Fibroblast of skin of left quadriceps (primary cell): Measurements from ENCODE around the gene MS4A6A.

Experiments
- DNase-seq, 2 experiments: peaks; one replicate each; pipeline ENCODE4 v3.0.0-alpha.2; 2013; ENCODE audit warnings: low read depth in 2 of 2

Gene MS4A6A

DNA sequence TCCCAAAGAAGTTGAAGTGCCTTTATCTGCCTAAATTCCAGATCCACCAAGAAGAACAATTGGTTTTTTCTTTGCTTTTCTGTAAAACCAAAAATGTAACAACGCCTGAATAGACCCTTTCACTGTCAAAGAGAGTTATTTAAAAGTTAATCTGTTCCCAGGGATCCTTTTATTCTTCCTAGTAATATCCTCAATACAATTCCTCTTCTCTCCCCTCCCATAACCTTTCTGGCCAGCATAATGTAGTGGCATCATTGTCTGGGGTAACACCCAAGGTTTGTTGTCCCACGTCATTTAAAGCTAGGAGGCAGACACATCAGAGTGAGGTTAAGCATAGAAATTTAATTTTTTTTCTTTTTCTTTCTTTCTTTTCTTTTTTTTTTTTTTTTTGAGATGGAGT is 54.5 kb downstream of the MS4A6A start:
- DNase-seq = no peak

DNA sequence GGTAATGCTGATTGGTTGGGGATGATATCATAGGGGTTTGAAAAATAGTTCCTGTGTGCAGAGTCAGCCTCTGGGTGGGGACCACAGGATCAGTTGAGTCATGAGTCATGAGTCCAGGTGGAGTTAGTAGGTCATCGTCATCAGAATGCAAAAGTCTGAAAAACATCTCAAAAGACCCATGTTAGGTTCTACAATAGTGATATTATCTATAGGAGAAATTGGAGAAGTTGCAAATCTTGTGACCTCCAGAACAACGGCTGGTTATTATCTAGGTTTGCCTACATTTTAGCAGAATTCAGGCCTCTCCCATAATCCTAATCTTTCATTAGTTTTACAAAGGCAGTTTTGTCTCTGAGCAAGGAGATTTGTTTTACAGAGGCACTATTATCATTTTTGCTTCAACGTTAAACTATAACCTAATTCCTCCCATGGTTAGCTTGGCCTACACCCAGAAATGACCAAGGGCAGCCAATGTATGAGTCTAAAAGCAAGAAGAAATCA is 55.5 kb downstream of the MS4A6A start:
- DNase-seq = no peak

DNA sequence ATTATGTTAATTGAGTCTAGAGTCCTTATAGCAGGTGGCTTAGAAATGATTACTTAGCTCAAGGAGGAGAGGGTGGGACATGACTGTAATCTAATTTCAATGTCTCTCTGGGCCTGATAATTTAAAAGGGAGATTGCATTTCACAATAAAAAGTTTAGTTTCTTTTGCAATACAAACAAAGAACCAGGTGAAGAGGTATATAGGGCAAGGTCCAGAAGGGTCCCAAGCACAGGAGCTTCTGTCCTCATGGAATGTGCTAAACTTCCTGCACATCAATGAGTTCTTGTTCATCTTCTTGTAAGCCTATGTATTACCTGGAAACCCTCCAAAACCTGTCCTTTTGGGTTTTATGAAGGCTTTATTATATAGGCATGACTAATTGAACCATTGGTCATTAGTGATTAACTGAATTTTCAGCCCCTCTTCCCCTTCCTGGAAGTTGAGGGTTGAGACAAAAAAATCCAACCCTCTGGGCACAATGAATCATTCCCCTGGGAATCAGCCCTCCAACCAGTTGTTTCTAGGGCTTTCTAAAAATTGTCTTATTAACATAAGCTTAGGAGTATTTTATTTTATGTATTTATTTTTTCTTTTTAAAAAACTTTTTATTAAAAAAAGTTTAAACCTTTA is 56.8 kb downstream of the MS4A6A start:
- no peak for DNase-seq

DNA sequence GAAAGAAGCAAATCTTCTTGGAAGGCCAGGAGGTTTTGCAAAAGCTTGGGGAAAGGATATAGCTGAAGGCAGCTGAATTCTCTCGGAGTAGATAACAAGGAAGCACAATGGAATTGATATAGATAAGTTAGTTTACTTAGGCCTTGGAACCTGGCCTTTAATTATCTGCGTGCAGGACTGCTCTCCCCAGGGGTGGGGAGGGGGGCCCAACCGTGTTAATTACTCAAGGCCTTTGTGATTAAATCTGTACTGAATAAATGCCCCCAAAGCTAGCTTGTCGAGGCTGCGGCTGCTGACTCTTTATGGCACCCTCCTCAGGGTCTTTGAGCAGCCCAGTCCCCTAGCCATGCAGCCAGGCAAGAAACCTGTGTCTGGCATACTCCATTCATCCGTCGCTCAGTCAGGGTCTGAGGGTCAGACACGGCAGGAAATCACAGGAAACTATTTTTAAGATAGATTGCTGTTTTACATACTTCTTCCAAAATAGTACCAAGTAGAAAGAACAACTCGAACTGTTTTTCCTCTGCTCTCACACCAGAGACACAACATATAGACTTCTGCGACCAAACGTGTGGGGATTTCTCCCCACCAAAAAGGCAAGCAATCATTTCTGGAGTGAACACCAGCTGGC is 58.0 kb downstream of the MS4A6A start:
- DNase-seq = no peak
